ENCODE measurements around the gene UBR4.

Gene UBR4

DNA sequence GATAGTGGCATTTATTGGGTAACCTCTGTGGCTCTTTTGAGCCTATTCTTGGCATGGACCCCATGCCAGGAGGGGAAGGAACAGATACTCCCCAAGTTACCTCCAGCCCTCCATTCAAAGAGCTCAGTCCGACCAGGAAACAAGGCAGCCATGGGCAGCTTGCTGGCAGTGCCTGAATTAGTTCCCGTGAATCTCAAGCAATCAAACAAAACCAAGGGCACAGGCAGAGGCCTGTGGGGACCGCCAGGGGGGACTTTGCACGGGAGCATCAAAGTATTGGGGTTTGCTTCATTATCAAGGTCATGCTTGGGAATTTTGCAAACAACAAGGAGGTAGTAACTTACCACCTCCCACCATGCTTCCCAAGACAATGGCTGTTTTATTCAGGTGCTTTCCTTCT, 172.4 kb downstream of the UBR4 start:
- no peak overlapping the region for H3K27ac ChIP-seq
- no peak for TF ChIP-seq FOXP2 (optimal IDR thresholded peaks at IDR 0.05; ENCODE audit: control extremely low read depth, extremely low read length, insufficient read depth)
- TF ChIP-seq POLR2AphosphoS5 (IDR thresholded peaks at IDR 0.05; ENCODE audit: borderline replicate concordance, low read depth, low read length), result no peak
- no peak for TF ChIP-seq EZH2 (IDR thresholded peaks at IDR 0.05)
- DNase-seq (ENCODE audit: low read depth, low spot score), result no peak
- no peak overlapping the region for H3K9ac ChIP-seq (ENCODE audit: insufficient read length)
- no peak overlapping the region for H3K4me3 ChIP-seq
- no peaks in the 10 kb centered on the region for H3K36me3 ChIP-seq (ENCODE audit: insufficient read depth, low read length)
- no peaks in the 10 kb centered on the region for H3K9me3 ChIP-seq (ENCODE audit: low read depth, low read length)

DNA sequence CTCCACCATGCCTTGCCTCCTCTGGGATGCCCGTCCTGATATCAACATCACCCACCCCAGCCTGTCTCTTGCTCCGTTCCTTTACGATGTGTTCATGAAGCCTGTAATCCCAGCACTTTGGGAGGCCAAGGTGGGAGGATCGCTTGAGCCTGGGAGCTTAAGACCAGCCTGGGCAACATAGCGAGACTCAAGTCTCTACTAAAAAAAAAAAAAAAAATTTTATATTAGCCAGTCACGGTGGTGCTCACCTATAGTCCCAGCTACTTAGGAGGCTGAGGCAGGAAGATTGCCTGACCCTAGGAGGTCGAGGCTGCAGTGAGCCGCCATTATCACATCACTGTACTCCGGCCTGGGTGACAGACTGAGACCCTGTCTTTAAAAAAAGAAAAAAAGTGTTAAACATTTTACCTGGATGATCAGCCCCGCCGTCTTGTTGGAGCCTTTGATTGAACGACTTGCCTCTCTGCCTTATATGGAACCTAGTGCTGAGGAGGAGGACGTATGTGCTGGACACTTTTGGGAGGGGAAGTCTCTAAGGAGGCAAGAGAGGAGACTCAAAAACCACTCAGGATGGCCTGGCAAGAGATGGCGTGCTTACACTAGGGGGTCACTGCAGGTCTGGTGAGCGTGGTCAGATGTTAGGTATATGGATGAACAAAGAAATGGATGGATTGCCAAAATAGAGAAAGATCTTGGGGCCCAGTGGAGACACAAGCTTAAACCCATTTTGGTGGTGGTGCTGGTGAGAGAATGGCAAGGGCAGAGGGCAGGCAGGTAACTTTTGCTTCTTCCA, 173.1 kb downstream of the UBR4 start:
- Histone ChIP-seq H3K36me3 (ENCODE audit: insufficient read depth, low read length) (no peaks in the 10 kb centered on the region), H3K9ac (ENCODE audit: insufficient read length) (no peak overlapping the region), H3K4me3 (no peak overlapping the region), H3K9me3 (ENCODE audit: low read depth, low read length) (no peaks in the 10 kb centered on the region), H3K27ac (no peak overlapping the region)
- no peak for DNase-seq (ENCODE audit: low read depth, low spot score)
- TF ChIP-seq EZH2 (IDR thresholded peaks at IDR 0.05) (no peak), POLR2AphosphoS5 (IDR thresholded peaks at IDR 0.05; ENCODE audit: borderline replicate concordance, low read depth, low read length) (no peak), FOXP2 (optimal IDR thresholded peaks at IDR 0.05; ENCODE audit: control extremely low read depth, extremely low read length, insufficient read depth) (no peak)

DNA sequence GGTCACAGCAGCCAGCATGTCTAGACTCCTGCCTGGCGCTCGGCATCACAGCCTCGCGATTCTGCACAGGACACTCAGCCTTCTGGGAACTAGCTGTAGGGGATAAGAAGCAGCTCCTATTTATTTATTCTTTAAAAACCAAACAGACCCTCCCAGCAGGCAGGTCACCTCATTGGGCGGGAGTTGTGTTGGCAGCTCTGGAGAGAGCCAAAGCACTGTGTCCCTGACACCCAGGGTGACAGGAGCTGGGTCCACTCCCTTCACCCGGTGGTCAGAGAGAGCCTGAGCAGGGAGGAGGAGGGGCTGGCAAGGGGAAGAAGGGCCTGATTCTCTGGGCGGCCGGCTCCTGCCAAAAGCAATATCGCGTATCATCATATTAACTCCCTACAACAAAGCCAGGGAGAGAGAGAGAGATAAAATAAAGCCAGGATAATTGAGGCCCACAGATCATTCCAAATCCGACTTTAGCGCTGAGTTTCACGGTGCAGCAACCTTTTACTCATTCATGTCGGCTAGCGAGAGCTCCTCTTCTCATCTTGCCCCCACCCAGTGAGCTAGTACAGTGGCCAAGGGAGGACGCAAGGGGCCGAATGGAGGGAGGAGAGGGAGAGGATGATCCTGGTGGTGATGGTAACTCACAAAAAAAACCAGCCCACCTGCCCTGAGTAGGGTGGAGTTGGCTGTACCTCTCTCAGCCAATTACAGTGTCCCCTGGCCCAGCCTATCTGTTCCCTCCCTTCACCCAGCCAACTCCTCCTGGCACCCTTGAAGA, 173.8 kb downstream of the UBR4 start:
- H3K4me3 ChIP-seq, result no peak overlapping the region
- no peaks in the 10 kb centered on the region for H3K9me3 ChIP-seq (ENCODE audit: low read depth, low read length)
- TF ChIP-seq FOXP2 (optimal IDR thresholded peaks at IDR 0.05; ENCODE audit: control extremely low read depth, extremely low read length, insufficient read depth) (no peak), EZH2 (IDR thresholded peaks at IDR 0.05) (no peak), POLR2AphosphoS5 (IDR thresholded peaks at IDR 0.05; ENCODE audit: borderline replicate concordance, low read depth, low read length) (no peak)
- no peak for DNase-seq (ENCODE audit: low read depth, low spot score)
- H3K36me3 ChIP-seq (ENCODE audit: insufficient read depth, low read length), result no peaks in the 10 kb centered on the region
- no peak overlapping the region for H3K9ac ChIP-seq (ENCODE audit: insufficient read length)
- H3K27ac ChIP-seq, result no peak overlapping the region

DNA sequence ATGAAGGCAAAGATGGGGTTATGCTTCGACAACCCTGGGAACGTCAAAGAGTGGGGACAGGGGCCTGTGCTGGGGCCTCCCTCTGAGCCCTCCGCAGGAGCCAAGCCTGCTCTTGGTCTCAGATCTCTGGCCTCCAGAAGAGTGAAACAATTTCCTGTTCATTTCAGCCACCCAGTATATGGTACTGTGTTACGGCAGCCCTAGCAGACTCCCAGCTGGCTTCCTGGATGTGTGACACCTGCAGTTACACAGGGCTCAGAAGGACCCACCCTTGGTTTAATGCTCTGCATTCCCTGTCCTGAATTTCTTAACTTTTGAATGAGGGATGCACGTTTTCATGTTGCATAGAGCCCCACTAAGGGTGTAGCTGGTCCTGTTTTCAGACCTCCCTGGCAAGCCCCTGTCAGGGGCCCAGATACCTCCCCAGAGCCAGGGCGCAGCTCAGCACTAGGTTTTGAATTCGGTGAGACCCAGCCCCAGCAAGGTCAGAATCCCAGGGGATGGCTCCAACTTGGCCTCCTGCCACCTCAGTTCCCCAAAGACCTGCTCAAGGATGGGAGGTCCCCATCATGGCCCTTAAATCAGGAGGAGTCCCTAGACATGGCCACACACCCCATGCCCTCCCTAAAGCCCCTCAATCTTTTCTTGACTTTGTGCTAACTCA, 174.6 kb downstream of the UBR4 start:
- Histone ChIP-seq H3K4me3 (no peak overlapping the region), H3K9me3 (ENCODE audit: low read depth, low read length) (no peaks in the 10 kb centered on the region), H3K27ac (no peak overlapping the region), H3K9ac (ENCODE audit: insufficient read length) (no peak overlapping the region), H3K36me3 (ENCODE audit: insufficient read depth, low read length) (no peaks in the 10 kb centered on the region)
- DNase-seq (ENCODE audit: low read depth, low spot score), result no peak
- TF ChIP-seq FOXP2 (optimal IDR thresholded peaks at IDR 0.05; ENCODE audit: control extremely low read depth, extremely low read length, insufficient read depth) (no peak), EZH2 (IDR thresholded peaks at IDR 0.05) (no peak), POLR2AphosphoS5 (IDR thresholded peaks at IDR 0.05; ENCODE audit: borderline replicate concordance, low read depth, low read length) (no peak)

DNA sequence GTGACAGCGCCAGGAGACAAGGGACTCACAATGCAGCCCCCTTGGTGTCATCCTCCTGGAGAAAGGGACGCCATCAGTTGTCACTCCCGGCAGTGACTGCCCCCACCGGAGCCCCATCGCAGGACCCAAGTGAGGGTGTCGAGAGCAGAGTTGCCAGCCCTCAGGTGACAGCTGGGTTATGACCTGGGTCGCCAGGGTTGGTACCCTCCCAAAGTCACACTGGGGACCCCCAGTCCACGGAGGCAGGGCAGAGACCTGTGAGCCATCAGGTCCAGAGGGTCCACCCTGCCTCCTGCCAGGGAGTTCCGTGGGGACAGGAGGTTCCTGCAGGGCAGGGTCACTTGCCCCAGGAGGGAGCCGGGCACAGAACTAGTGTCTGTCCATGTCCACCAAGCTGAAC, 175.3 kb downstream of the UBR4 start:
- Histone ChIP-seq H3K36me3 (ENCODE audit: insufficient read depth, low read length) (no peaks in the 10 kb centered on the region), H3K9me3 (ENCODE audit: low read depth, low read length) (no peaks in the 10 kb centered on the region), H3K27ac (no peak overlapping the region), H3K4me3 (no peak overlapping the region), H3K9ac (ENCODE audit: insufficient read length) (no peak overlapping the region)
- DNase-seq (ENCODE audit: low read depth, low spot score), result no peak
- TF ChIP-seq FOXP2 (optimal IDR thresholded peaks at IDR 0.05; ENCODE audit: control extremely low read depth, extremely low read length, insufficient read depth) (no peak), POLR2AphosphoS5 (IDR thresholded peaks at IDR 0.05; ENCODE audit: borderline replicate concordance, low read depth, low read length) (no peak), EZH2 (IDR thresholded peaks at IDR 0.05) (no peak)

DNA sequence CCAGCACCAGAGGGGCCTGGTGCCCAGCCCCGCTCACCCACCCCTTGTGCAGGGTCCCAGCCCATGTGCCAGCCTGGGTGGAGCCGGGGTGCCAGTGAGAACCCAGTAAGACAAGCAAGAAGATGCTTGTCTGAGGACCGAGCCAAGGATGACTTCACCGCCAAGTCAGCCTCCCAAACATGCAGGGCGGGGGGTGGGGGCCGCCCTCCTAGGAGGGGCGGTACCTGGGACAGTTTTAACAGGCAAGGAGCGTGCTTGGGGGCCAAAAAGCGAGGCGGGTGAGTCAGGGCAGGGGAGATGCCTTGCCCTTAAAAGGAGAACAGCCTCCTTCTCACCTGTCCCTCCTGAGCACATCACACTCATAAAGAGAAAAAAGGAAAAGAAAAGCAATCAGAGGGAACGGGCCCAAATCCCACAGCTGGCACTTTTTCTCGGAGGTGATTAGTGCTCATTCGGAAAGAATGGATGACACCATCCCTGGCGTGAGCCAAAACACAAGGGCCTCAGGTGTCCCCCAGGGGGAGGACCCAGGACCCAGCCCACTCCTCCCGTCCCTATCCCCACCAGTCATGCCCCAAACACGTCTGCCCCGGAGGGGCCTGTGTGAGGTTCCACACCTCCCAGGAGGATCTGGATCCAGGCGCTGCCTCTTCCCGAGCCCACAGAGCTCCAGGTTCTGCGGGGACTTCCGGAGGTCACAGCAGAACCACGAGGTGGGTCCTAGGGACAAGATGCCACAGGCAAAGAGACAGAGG, 176.0 kb downstream of the UBR4 start:
- no peaks in the 10 kb centered on the region for H3K36me3 ChIP-seq (ENCODE audit: insufficient read depth, low read length)
- no peak for TF ChIP-seq EZH2 (IDR thresholded peaks at IDR 0.05)
- TF ChIP-seq FOXP2 (optimal IDR thresholded peaks at IDR 0.05; ENCODE audit: control extremely low read depth, extremely low read length, insufficient read depth), result no peak
- TF ChIP-seq POLR2AphosphoS5 (IDR thresholded peaks at IDR 0.05; ENCODE audit: borderline replicate concordance, low read depth, low read length), result no peak
- no peaks in the 10 kb centered on the region for H3K9me3 ChIP-seq (ENCODE audit: low read depth, low read length)
- H3K27ac ChIP-seq, result no peak overlapping the region
- no peak overlapping the region for H3K9ac ChIP-seq (ENCODE audit: insufficient read length)
- H3K4me3 ChIP-seq, result no peak overlapping the region
- no peak for DNase-seq (ENCODE audit: low read depth, low spot score)

DNA sequence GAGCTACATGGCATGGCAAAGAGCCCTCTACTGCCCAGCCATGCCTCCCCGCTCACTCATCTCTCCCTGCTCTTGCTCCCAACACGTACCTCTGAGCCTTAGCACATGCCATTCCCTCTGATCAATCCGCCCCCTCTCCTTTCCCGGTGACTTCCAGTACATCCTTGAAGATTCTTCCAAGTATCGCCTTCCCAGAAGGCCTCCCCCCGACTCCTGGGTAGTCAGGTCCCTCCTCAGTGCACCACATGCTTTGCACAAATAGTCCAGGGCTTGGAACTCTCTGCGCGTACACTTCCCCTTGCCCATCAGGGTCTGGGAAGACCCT, 176.6 kb downstream of the UBR4 start:
- no peak overlapping the region for H3K4me3 ChIP-seq
- H3K9ac ChIP-seq (ENCODE audit: insufficient read length), result no peak overlapping the region
- no peaks in the 10 kb centered on the region for H3K9me3 ChIP-seq (ENCODE audit: low read depth, low read length)
- DNase-seq (ENCODE audit: low read depth, low spot score), result no peak
- no peak for TF ChIP-seq EZH2 (IDR thresholded peaks at IDR 0.05)
- no peak for TF ChIP-seq POLR2AphosphoS5 (IDR thresholded peaks at IDR 0.05; ENCODE audit: borderline replicate concordance, low read depth, low read length)
- TF ChIP-seq FOXP2 (optimal IDR thresholded peaks at IDR 0.05; ENCODE audit: control extremely low read depth, extremely low read length, insufficient read depth), result no peak
- H3K36me3 ChIP-seq (ENCODE audit: insufficient read depth, low read length), result no peaks in the 10 kb centered on the region
- H3K27ac ChIP-seq, result no peak overlapping the region

All from SK-N-MC (cell line).